GM12865 (cell line): ENCODE measurements around the gene KLF7.

Experiments
- DNase-seq: peaks from one replicate; pipeline ENCODE4 v3.0.0; 2010; ENCODE audit warnings: low read depth
- H3K4me3 ChIP-seq: 2 replicates; pipeline ENCODE4 v1.5.1; 2011; ENCODE audit warnings: mild to moderate bottlenecking, low read depth, low read length, control low read depth
- TF ChIP-seq, protein P1 (sequence below): IDR thresholded peaks from 2 replicates; pipeline ENCODE4 v1.5.1; 2011; ENCODE audit warnings: low read length, control low read depth, low read depth, inconsistent platforms; ENCODE audit not compliant: insufficient read depth; ENCODE audit errors: missing control alignments

The KLF7 gene

DNA sequence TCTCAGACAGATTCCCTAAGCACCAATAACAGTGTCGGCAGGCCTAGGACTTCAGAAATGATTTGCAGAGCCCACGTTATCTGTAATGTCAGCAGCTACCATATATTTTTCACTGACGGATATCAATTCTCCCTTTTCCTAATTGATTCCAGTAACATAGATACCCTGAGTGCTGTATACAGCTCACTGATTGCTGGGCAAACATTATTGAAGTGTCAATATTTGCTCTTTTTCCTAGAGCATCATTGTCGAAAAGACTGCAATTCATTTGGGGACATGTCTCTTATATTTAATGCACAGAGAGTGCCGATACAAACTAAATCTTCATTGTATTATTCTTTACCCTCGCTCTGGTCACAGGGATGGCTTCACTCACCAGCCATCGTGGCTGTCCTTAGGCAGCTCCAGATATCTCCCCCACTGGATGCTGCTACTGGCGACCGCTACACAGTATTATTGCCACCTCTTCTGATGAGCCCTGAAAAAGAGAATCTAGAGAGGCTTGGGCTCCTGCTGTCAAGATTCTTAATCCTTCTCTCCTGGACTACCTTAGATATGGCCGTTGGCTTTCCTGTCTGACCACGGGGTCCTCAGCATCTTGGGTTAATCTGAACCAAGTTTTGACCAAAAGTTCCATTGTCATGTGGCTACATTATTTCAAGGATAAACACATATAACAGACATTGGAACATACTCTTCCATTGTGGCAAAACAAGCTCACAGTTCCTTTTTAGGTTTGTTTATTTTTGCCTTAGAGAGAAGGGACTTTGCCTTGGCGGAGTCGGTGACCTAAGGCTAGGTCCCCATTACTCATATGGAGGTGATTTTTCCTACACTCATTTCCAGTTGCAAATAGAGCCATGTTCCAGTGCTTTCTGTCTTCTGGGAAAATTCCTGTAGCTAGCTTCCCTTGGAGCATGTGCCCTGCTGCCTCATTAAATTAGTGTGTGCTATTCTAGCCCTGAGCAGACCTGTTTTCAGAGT lies 121.1 kb downstream of the KLF7 start:
- TF ChIP-seq, protein P1, sequence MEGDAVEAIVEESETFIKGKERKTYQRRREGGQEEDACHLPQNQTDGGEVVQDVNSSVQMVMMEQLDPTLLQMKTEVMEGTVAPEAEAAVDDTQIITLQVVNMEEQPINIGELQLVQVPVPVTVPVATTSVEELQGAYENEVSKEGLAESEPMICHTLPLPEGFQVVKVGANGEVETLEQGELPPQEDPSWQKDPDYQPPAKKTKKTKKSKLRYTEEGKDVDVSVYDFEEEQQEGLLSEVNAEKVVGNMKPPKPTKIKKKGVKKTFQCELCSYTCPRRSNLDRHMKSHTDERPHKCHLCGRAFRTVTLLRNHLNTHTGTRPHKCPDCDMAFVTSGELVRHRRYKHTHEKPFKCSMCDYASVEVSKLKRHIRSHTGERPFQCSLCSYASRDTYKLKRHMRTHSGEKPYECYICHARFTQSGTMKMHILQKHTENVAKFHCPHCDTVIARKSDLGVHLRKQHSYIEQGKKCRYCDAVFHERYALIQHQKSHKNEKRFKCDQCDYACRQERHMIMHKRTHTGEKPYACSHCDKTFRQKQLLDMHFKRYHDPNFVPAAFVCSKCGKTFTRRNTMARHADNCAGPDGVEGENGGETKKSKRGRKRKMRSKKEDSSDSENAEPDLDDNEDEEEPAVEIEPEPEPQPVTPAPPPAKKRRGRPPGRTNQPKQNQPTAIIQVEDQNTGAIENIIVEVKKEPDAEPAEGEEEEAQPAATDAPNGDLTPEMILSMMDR: no peak
- H3K4me3 ChIP-seq: no peak overlapping the region
- DNase-seq: no peak

DNA sequence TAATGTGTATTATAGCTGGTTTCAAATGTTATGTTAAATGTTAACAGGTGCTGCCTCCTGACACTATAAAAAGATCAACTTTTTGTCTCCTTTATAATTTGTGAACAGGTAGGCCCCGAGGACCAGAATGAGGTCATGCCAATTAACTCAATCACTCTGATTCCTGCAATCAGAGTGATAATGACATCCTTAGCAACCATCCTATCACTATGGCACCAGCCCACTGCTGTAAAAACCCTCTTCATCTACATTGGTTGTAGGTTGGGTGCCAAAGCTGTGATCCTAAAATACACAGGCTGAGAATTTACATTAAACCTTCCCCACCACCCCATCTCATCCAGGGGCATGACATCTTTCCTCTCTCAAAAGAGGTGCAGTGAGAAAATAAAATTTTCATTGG lies 122.9 kb downstream of the KLF7 start:
- TF ChIP-seq, protein P1: no peak
- DNase-seq: no peak

DNA sequence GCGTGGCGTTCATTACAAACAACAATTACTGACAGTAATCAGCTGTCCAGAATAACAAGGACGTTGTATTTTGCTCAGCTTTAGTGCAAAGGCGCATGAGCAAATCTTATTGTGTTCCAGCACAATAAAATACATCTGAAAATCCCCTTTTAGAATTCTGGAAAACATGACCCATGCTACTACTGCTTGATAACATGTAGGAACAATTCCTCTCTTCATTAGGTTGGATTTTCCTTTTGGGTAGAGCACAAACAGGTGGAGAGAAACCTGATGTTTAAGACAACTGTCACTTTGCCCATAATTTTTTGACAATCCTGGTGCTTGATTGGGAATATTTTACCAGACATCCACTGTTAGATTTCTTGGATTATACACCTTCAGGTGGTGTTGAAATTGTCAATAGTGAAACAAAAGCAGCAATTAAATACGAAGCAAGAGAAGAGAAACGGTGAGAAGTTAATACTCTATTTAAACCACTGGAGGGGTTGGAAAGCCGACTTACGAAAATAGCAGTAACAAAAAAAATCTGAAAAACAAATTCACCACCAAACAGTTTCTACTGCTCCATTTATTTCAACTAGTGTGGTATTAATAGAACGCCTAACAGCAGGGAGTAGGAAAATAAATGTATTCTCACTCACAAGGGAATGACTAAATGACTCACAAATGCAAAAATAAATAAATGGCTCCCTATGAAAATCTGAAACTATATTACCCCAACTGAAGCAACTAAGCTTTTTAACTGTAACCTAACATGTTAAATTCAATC lies 123.8 kb downstream of the KLF7 start:
- DNase-seq: no peak
- H3K4me3 ChIP-seq: no peak overlapping the region
- TF ChIP-seq, protein P1: no peak

More for the DNA sequence above, 122.9 kb downstream of the KLF7 start:
- H3K4me3 ChIP-seq: no peak overlapping the region

DNA sequence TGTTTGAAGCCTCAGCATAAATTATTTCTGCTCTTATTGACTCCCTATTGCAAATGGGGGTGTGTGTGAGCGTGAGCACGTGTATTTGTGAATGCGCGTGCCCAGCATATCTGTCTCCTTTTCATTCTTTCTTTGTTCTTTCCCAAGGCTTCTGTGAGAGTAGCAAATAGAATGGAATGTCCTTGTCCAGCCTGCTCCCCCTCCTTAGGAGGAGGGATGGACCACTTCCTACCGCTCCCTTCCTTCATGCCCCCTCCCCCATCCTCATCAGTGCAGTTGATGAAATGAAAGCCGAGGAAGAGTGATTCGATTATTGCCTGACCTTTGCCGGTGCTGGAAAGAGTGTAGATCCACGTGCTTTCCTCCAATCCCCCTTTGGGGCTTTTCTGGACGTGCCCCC lies 124.5 kb downstream of the KLF7 start:
- TF ChIP-seq, protein P1: no peak
- no peak for DNase-seq
- H3K4me3 ChIP-seq: no peak overlapping the region

DNA sequence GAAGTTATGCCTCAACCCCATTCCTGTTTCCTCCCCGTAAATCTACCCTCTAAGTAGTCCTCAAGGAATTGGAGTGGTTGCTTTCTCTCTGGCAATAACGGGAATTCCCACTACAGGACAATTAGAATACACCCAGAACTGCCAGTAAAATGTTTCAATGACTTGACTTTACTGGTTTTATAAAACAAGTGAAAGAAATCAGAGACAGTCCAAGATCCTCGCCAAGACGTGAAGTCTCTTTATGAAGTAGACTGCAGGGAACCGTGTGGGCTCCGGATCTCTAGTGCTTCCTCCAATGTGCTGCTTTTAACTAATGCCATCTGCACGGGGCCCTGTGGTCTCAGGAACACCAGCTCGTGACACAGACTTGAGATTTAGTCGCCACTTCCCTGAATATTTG lies 125.1 kb downstream of the KLF7 start:
- no peak overlapping the region for H3K4me3 ChIP-seq
- no peak for DNase-seq
- TF ChIP-seq, protein P1: no peak

DNA sequence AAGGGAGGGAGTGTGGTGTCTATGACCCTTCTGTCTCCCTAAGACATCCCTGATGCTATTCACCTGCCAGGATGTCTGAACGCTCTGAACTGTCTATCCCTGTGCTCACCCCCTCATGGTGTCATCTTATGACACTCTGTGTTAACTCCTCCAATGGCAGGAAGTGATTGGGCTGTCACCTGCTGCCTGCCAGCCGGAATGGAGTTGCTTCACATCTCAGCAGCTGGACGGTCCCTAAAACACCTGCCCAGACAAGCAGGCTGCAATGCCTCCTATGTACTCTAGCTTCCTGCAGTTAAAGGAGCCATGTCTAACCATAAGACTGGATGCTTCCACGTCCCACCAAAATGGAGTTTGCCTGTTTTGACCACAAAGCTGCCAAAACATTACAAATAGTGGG lies 126.5 kb downstream of the KLF7 start:
- H3K4me3 ChIP-seq: no peak overlapping the region
- no peak for DNase-seq
- TF ChIP-seq, protein P1: no peak
